Left ventricle myocardium inferior (tissue), 1 donor: ENCODE data around the gene NOP10. TPM values are rescaled to one million over a fixed set of nuclear protein-coding genes. Genes with fewer than 3 reads are reported as not detected.

Experiments
- DNase-seq: peaks from one replicate; pipeline ENCODE4 v3.0.0-alpha.2; 2020
- H3K27ac ChIP-seq: fragments of 200-600 bp; replicated peaks from 2 replicates; pipeline ENCODE4 v1.8.0; 2021
- H3K27me3 ChIP-seq: fragments of 200-600 bp; 2 replicates; pipeline ENCODE4 v1.8.0; 2021; ENCODE audit warnings: low read depth
- H3K36me3 ChIP-seq: fragments of 200-600 bp; 2 replicates; pipeline ENCODE4 v1.8.0; 2021
- H3K4me1 ChIP-seq: fragments of 200-600 bp; 2 replicates; pipeline ENCODE4 v1.8.0; 2021
- H3K4me3 ChIP-seq: fragments of 200-600 bp; 2 replicates; pipeline ENCODE4 v1.8.0; 2021; ENCODE audit warnings: mild to moderate bottlenecking, moderate library complexity
- H3K9me3 ChIP-seq: fragments of 200-600 bp; replicated peaks from 2 replicates; pipeline ENCODE4 v1.8.0; 2021
- intact Hi-C: fragments of 100-400 bp; cut with micrococcal nuclease; formaldehyde crosslinking; loops from one replicate; pipeline ENCODE4 v1.11.0; 2022
- total RNA-seq: library from RNA; stranded (reverse); fragmentation: NEBNext Ultra II Directional; extraction: Animal tissue kit (Norgen Biotek cat#: 25700); gene quantifications from one replicate; pipeline ENCODE4 v1.2.1, GENCODE V29; 2021
- TF ChIP-seq, protein P1 (sequence below): fragments of 200-600 bp; IDR thresholded peaks from 2 replicates; pipeline ENCODE4 v1.8.0; 2021; ENCODE audit warnings: antibody characterized with exemption, mild to moderate bottlenecking, borderline replicate concordance
- donor health status: DM: no; HTN: yes; CAD: no; lungs with severe emphysema.

The NOP10 gene
- total RNA-seq, 1 donor from 2014 or later, result 140 TPM

DNA sequence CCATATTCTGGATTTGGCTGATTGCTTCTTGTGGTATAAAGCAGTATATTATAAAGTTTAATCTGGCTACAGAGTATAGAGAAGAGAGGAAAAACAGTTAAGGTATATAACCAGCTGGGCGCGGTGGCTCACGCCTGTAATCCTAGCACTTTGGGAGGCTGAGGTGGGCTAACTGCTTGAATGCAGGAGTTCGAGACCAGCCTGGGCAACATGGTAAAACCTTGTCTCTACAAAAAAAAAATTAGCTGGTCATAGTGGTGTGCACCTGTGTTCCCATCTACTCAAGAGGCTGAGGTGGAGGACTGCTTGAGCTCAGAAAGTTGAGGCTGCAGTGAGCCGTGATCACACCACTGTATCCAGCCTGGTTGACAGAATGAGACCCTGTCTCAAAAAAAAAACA, 12.7 kb downstream of the NOP10 start:
- peaks cover 51% of the 10 kb centered on the region for H3K4me1 ChIP-seq
- no peak overlapping the region for H3K27ac ChIP-seq
- DNase-seq, result no peak
- no peak overlapping the region for H3K4me3 ChIP-seq
- intact Hi-C loops, result no loop called here
- H3K9me3 ChIP-seq, result no peaks in the 10 kb centered on the region
- peaks cover 5% of the 10 kb centered on the region for H3K36me3 ChIP-seq
- H3K27me3 ChIP-seq, result no peaks in the 10 kb centered on the region
- TF ChIP-seq, protein P1, sequence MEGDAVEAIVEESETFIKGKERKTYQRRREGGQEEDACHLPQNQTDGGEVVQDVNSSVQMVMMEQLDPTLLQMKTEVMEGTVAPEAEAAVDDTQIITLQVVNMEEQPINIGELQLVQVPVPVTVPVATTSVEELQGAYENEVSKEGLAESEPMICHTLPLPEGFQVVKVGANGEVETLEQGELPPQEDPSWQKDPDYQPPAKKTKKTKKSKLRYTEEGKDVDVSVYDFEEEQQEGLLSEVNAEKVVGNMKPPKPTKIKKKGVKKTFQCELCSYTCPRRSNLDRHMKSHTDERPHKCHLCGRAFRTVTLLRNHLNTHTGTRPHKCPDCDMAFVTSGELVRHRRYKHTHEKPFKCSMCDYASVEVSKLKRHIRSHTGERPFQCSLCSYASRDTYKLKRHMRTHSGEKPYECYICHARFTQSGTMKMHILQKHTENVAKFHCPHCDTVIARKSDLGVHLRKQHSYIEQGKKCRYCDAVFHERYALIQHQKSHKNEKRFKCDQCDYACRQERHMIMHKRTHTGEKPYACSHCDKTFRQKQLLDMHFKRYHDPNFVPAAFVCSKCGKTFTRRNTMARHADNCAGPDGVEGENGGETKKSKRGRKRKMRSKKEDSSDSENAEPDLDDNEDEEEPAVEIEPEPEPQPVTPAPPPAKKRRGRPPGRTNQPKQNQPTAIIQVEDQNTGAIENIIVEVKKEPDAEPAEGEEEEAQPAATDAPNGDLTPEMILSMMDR, result no peak

DNA sequence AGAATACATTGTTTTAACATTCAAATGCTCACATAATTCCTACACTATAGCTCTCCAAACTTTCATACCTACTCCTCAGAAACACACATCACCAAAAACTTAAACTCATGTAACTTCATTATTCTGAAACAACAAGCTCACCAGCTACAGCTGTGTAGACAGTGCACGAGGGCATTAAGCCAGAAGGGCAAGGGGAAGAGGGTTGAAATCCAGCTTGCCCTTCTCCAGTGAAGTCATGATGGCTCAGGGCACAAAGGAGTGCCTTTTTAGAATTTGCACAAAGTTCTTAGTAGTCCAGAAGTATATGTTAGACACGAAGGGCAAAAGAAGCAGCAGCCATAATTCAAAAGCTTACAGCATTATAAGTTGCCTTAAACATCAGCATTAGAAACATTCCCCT, 13.9 kb downstream of the NOP10 start:
- peaks cover 41% of the 10 kb centered on the region for H3K4me1 ChIP-seq
- TF ChIP-seq, protein P1, result no peak
- intact Hi-C loops, result no loop called here
- H3K27me3 ChIP-seq, result no peaks in the 10 kb centered on the region
- no peak overlapping the region for H3K4me3 ChIP-seq
- H3K27ac ChIP-seq, result no peak overlapping the region
- peaks cover 5% of the 10 kb centered on the region for H3K36me3 ChIP-seq
- no peaks in the 10 kb centered on the region for H3K9me3 ChIP-seq
- DNase-seq, result no peak

DNA sequence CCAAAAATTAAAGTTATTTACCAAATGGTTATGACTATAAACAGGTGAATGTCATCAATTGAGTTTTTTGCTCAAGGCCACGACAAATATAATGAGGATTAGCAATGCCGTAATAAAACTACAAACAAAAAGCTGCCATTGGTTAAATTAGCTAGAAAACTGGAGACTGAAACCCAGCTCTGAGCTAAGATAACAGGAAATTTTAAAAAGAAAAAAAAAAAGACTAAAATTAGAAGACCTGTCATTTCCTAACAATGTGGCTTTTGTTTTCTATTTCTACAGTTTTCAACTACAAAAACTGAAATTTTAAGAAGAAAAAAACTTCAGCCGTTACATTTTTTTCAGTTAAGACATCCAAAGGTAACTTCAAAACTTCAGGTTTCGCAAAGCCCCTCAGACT, 15.0 kb downstream of the NOP10 start:
- Histone ChIP-seq H3K27ac (peak overlapping the region; percentile 37), H3K4me1 (peaks cover 31% of the 10 kb centered on the region), H3K36me3 (peaks cover 5% of the 10 kb centered on the region), H3K9me3 (no peaks in the 10 kb centered on the region), H3K27me3 (no peaks in the 10 kb centered on the region), H3K4me3 (no peak overlapping the region)
- intact Hi-C loops, result no loop called here
- no peak for DNase-seq
- TF ChIP-seq, protein P1, result no peak

DNA sequence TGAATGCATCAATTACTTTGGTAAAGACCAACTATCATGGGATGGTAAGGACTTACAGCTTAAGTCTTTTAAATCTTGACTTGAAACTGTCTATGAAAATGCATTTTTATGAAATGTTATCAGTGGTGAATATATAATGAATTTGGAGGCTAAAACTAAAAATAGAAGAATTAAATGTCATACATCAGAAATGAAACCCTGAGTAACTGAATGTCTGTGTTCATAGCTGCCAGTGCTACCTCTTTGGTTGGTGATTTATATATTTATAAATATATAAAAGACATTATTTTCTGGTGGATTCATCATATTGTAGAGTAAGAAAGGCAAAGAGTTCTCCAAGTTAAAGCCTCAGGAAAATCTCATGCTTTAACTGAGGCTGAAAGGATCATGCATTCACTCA, 17.6 kb downstream of the NOP10 start:
- TF ChIP-seq, protein P1, result no peak
- H3K4me1 ChIP-seq, result peaks cover 28% of the 10 kb centered on the region
- no peaks in the 10 kb centered on the region for H3K36me3 ChIP-seq
- no peak overlapping the region for H3K27ac ChIP-seq
- intact Hi-C loops, result no loop called here
- no peaks in the 10 kb centered on the region for H3K27me3 ChIP-seq
- H3K9me3 ChIP-seq, result no peaks in the 10 kb centered on the region
- DNase-seq, result no peak
- H3K4me3 ChIP-seq, result no peak overlapping the region

DNA sequence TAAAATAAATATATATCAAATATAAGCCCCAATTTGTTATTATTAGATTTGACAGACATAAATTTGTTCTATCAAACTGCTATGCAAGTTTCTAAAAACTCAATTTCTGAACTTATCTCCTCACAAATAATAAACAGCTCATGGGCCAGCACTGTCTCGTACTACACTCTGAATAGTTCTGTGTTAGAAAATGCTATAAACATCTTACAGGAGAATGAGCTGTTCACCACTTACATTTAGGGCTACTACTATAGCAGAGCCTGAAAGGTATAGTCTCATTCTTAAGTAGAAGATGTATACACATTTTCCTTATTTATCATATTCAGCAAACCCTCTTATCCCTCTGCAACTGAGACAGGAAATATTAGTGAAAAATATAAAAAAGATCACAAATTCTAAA, 18.0 kb downstream of the NOP10 start:
- intact Hi-C loops, result no loop called here
- Histone ChIP-seq H3K4me1 (peaks cover 28% of the 10 kb centered on the region), H3K36me3 (no peaks in the 10 kb centered on the region), H3K27ac (no peak overlapping the region), H3K4me3 (no peak overlapping the region), H3K27me3 (no peaks in the 10 kb centered on the region), H3K9me3 (no peaks in the 10 kb centered on the region)
- TF ChIP-seq, protein P1, result no peak
- no peak for DNase-seq

DNA sequence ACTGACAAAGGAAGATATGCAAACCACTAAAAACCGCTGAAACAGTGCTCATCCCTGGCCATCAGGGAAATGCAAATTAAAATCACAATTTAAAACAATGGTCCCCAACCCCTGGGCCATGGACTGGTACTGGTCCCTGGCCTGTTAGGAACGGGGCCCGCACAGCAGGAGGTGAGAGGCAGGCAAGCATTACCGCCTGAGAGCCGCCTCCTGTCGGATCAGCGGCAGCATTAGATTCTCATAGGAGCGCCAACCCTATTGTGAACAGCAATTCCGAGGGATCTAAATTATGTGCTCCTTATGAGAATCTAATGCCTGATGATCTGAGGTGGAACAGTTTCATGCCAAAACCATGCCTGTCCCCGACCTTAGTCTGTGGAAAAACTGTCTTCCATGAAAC, 19.7 kb downstream of the NOP10 start:
- Histone ChIP-seq H3K4me1 (peaks cover 31% of the 10 kb centered on the region), H3K9me3 (no peaks in the 10 kb centered on the region), H3K27me3 (no peaks in the 10 kb centered on the region), H3K27ac (no peak overlapping the region), H3K36me3 (no peaks in the 10 kb centered on the region), H3K4me3 (no peak overlapping the region)
- intact Hi-C loops, result no loop called here
- DNase-seq, result no peak
- TF ChIP-seq, protein P1, result no peak
